Keratinocyte (primary cell): ENCODE measurements around the gene B9D1.

Experiments
- CTCF ChIP-seq, 3 experiments: IDR thresholded peaks in 1 of 3; conservative IDR thresholded peaks in 1 of 3; optimal IDR thresholded peaks in 1 of 3; 2 replicates in 2 of 3; 3 replicates in 1 of 3; pipeline versions ENCODE3 to v1.5.1; 2011; ENCODE audit warnings: low read length in 3 of 3, mild to moderate bottlenecking in 3 of 3, moderate library complexity in 2 of 3, control low read depth in 1 of 3, inconsistent platforms in 1 of 3; ENCODE audit not compliant: insufficient read depth in 2 of 3; ENCODE audit errors: extremely low read depth in 1 of 3
- EZH2 ChIP-seq: IDR thresholded peaks from one replicate; pipeline ENCODE4 v1.6.1; 2012; ENCODE audit warnings: inconsistent platforms, mild to moderate bottlenecking, low read length, moderate library complexity

DNA sequence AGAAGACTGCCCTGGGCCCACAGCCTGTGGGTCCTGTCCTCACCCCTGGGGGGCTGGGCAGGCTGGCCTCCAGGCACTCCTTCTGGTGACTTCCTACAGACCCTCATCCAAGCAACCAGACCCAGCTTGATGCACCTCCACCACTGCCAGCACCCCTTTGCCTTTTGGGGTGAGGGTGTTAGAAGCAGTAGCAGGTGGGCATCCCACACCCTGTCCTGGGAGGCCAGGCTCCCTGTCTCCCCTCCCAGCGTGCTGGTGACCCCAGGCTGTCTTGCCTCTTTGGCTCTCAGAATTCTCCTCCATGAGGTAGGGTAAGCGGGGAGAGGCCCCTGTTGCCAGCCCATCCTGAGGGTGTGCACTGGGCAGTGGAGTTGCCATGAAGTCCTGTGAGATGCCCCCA, 33.4 kb downstream of the B9D1 start:
- no peak for TF ChIP-seq CTCF (optimal IDR thresholded peaks at IDR 0.05 in 1 of 3, IDR thresholded peaks at IDR 0.05 in 1 of 3, conservative IDR thresholded peaks at IDR 0.05 in 1 of 3; ENCODE audit: extremely low read depth in 1 of 3, insufficient read depth in 2 of 3, low read length in 3 of 3)
- TF ChIP-seq EZH2: no peak
